ENCODE data around the gene PRRT3. TPM values are rescaled to one million over a fixed set of nuclear protein-coding genes. Genes with fewer than 3 reads are reported as not detected.

Gene PRRT3
- total RNA-seq, 2 experiments from 2014 or later, result 1.4 to 4.3 TPM

- Histone ChIP-seq H3K4me2 (ENCODE audit: low read length) (no peak overlapping the region), H3K9me3 (ENCODE audit: low read length) (no peaks in the 10 kb centered on the region), H3K4me1 (ENCODE audit: insufficient read depth, low read length, poor library complexity, severe bottlenecking) (no peaks in the 10 kb centered on the region), H4K20me1 (ENCODE audit: insufficient read depth, low read length) (no peaks in the 10 kb centered on the region), H2AFZ (ENCODE audit: low read length) (no peak overlapping the region), H3K36me3 (ENCODE audit: insufficient read depth, low read length) (peaks cover 86% of the 10 kb centered on the region), H3K9me2 (ENCODE audit: insufficient read depth, low read length) (no peaks in the 10 kb centered on the region), H3K79me2 (ENCODE audit: insufficient read depth, low read depth, low read length) (no peaks in the 10 kb centered on the region), H3K27ac (ENCODE audit: low read depth, low read length, poor library complexity, severe bottlenecking) (no peak overlapping the region), H3K4me3 (ENCODE audit: low read depth, low read length, poor library complexity, severe bottlenecking) (no peak overlapping the region)
- ChIA-PET CTCF (ENCODE audit: unreplicated experiment) (no interaction called here), POLR2A (no interaction called here)
- BruUV-seq (replicated peaks), result no TSS peak
- TF ChIP-seq CTCF (conservative IDR thresholded peaks at IDR 0.05; ENCODE audit: low read length) (no peak), EZH2phosphoT487 (IDR thresholded peaks at IDR 0.05; ENCODE audit: borderline replicate concordance, low read depth, low read length) (no peak)
- DNase-seq (ENCODE audit: low spot score), result no peak
- intact Hi-C loops (cut with micrococcal nuclease; ENCODE audit: unreplicated experiment), result no loop called here
Observed at GRCh38 chr3:9969632-9970019, 17.4 kb upstream of the PRRT3 start.

- TF ChIP-seq EZH2phosphoT487 (IDR thresholded peaks at IDR 0.05; ENCODE audit: borderline replicate concordance, low read depth, low read length), result no peak
- no peak for TF ChIP-seq CTCF (conservative IDR thresholded peaks at IDR 0.05; ENCODE audit: low read length)
- Histone ChIP-seq H3K36me3 (ENCODE audit: insufficient read depth, low read length) (peaks cover 81% of the 10 kb centered on the region), H3K4me2 (ENCODE audit: low read length) (no peak overlapping the region), H4K20me1 (ENCODE audit: insufficient read depth, low read length) (no peaks in the 10 kb centered on the region), H3K27ac (ENCODE audit: low read depth, low read length, poor library complexity, severe bottlenecking) (no peak overlapping the region), H3K4me3 (ENCODE audit: low read depth, low read length, poor library complexity, severe bottlenecking) (no peak overlapping the region), H2AFZ (ENCODE audit: low read length) (no peak overlapping the region), H3K9me3 (ENCODE audit: low read length) (no peaks in the 10 kb centered on the region), H3K4me1 (ENCODE audit: insufficient read depth, low read length, poor library complexity, severe bottlenecking) (no peaks in the 10 kb centered on the region), H3K9me2 (ENCODE audit: insufficient read depth, low read length) (no peaks in the 10 kb centered on the region), H3K79me2 (ENCODE audit: insufficient read depth, low read depth, low read length) (no peaks in the 10 kb centered on the region)
- CTCF ChIA-PET (ENCODE audit: unreplicated experiment), result no interaction called here
- intact Hi-C loops (cut with micrococcal nuclease; ENCODE audit: unreplicated experiment), result no loop called here
- POLR2A ChIA-PET, result interaction anchor here (0.9 to 1.1 kb wide), 2 partner anchors 14 to 17 kb away, joined by 3 to 5 read pairs; no protein-coding TSS in a partner anchor
- no TSS peak for BruUV-seq (replicated peaks)
- DNase-seq (ENCODE audit: low spot score), result no peak
Observed at GRCh38 chr3:9966841-9967240, 14.6 kb upstream of the PRRT3 start.

GRCh38 chr3:9965200-9965875 lies 13.1 kb upstream of the PRRT3 start:
- ChIA-PET POLR2A (interaction anchor here (0.6 to 1.1 kb wide), 5 partner anchors 12 to 91 kb away, joined by 3 to 5 read pairs (median 3); no protein-coding TSS in a partner anchor), CTCF (ENCODE audit: unreplicated experiment) (interaction anchor here (1.0 kb wide), 1 partner anchor 10 kb away, joined by 4 read pairs; no protein-coding TSS in a partner anchor)
- Histone ChIP-seq H3K4me3 (ENCODE audit: low read depth, low read length, poor library complexity, severe bottlenecking) (no peak overlapping the region), H3K9me3 (ENCODE audit: low read length) (no peaks in the 10 kb centered on the region), H2AFZ (ENCODE audit: low read length) (no peak overlapping the region), H3K4me1 (ENCODE audit: insufficient read depth, low read length, poor library complexity, severe bottlenecking) (no peaks in the 10 kb centered on the region), H3K9me2 (ENCODE audit: insufficient read depth, low read length) (no peaks in the 10 kb centered on the region), H4K20me1 (ENCODE audit: insufficient read depth, low read length) (no peaks in the 10 kb centered on the region), H3K36me3 (ENCODE audit: insufficient read depth, low read length) (peaks cover 66% of the 10 kb centered on the region), H3K4me2 (ENCODE audit: low read length) (no peak overlapping the region), H3K27ac (ENCODE audit: low read depth, low read length, poor library complexity, severe bottlenecking) (no peak overlapping the region), H3K79me2 (ENCODE audit: insufficient read depth, low read depth, low read length) (no peaks in the 10 kb centered on the region)
- no TSS peak for BruUV-seq (replicated peaks)
- no peak for TF ChIP-seq CTCF (conservative IDR thresholded peaks at IDR 0.05; ENCODE audit: low read length)
- TF ChIP-seq EZH2phosphoT487 (IDR thresholded peaks at IDR 0.05; ENCODE audit: borderline replicate concordance, low read depth, low read length), result no peak
- intact Hi-C loops (cut with micrococcal nuclease; ENCODE audit: unreplicated experiment), result no loop called here
- DNase-seq (ENCODE audit: low spot score), result no peak

Measured in OCI-LY7 (cell line).